Activated T-cell treated with anti-CD3 and anti-CD28 coated beads, Interleukin-2, amount 50 U/mL, for 24 hours (primary cell): Measurements from ENCODE around the gene IL1RAPL2.
"Not testable (repeated sequence)": the region's sequence is repeated elsewhere in the genome, so short reads cannot be mapped to it uniquely, and the experiment has no call there.

ENCODE experiments used
- DNase-seq: peaks from one replicate; pipeline ENCODE4 v3.0.0-alpha.2; 2020
- H3K27ac Mint-ChIP-seq: 2 replicates; pipeline ENCODE4 v1.8.0; 2020; ENCODE audit warnings: mild to moderate bottlenecking, mixed read lengths
- H3K27me3 Mint-ChIP-seq: 2 replicates; pipeline ENCODE4 v1.8.0; 2020; ENCODE audit warnings: mixed read lengths
- H3K36me3 Mint-ChIP-seq: 2 replicates; pipeline ENCODE4 v1.8.0; 2020; ENCODE audit warnings: low read depth, mixed read lengths
- H3K4me1 Mint-ChIP-seq: 2 replicates; pipeline ENCODE4 v1.8.0; 2020; ENCODE audit warnings: low read depth, mixed read lengths
- H3K4me3 Mint-ChIP-seq: 2 replicates; pipeline ENCODE4 v1.8.0; 2020; ENCODE audit warnings: mild to moderate bottlenecking, moderate library complexity, mixed read lengths
- H3K9me3 Mint-ChIP-seq: 2 replicates; pipeline ENCODE4 v1.8.0; 2020; ENCODE audit warnings: mixed read lengths

IL1RAPL2 gene

GRCh38 chrX:104972737-104973136, 406.7 kb downstream of the IL1RAPL2 start:
- DNase-seq = no peak
- Mint-ChIP-seq H3K27ac (no peak overlapping the region), H3K9me3 (no peaks in the 10 kb centered on the region), H3K4me3 (no peak overlapping the region), H3K36me3 (no peaks in the 10 kb centered on the region), H3K27me3 (peaks cover 10% of the 10 kb centered on the region), H3K4me1 (no peaks in the 10 kb centered on the region)

- H3K27ac Mint-ChIP-seq = no peak overlapping the region
- no peak overlapping the region for H3K4me3 Mint-ChIP-seq
- no peaks in the 10 kb centered on the region for H3K9me3 Mint-ChIP-seq
- H3K4me1 Mint-ChIP-seq = no peaks in the 10 kb centered on the region
- DNase-seq = no peak
- H3K27me3 Mint-ChIP-seq = peaks cover 7% of the 10 kb centered on the region
- H3K36me3 Mint-ChIP-seq = no peaks in the 10 kb centered on the region
Observed at GRCh38 chrX:104987063-104987462, 421.1 kb downstream of the IL1RAPL2 start.

GRCh38 chrX:104988038-104988437, 422.0 kb downstream of the IL1RAPL2 start:
- no peaks in the 10 kb centered on the region for H3K4me1 Mint-ChIP-seq
- no peak overlapping the region for H3K27ac Mint-ChIP-seq
- peaks cover 7% of the 10 kb centered on the region for H3K27me3 Mint-ChIP-seq
- H3K9me3 Mint-ChIP-seq = no peaks in the 10 kb centered on the region
- H3K4me3 Mint-ChIP-seq = no peak overlapping the region
- no peaks in the 10 kb centered on the region for H3K36me3 Mint-ChIP-seq
- DNase-seq = no peak

- H3K4me3 Mint-ChIP-seq = no peak overlapping the region
- no peak overlapping the region for H3K27ac Mint-ChIP-seq
Observed at GRCh38 chrX:104995546-104995945, 429.5 kb downstream of the IL1RAPL2 start.

GRCh38 chrX:105006103-105006502, 440.1 kb downstream of the IL1RAPL2 start:
- no peak for DNase-seq
- no peaks in the 10 kb centered on the region for H3K36me3 Mint-ChIP-seq

More at GRCh38 chrX:104995546-104995945, 429.5 kb downstream of the IL1RAPL2 start:
- no peaks in the 10 kb centered on the region for H3K4me1 Mint-ChIP-seq
- DNase-seq = no peak
- H3K36me3 Mint-ChIP-seq = no peaks in the 10 kb centered on the region
- no peaks in the 10 kb centered on the region for H3K9me3 Mint-ChIP-seq
- peaks cover 22% of the 10 kb centered on the region for H3K27me3 Mint-ChIP-seq

GRCh38 chrX:105006996-105007395, 441.0 kb downstream of the IL1RAPL2 start:
- no peak overlapping the region for H3K4me3 Mint-ChIP-seq
- no peak overlapping the region for H3K27ac Mint-ChIP-seq

More at GRCh38 chrX:105006103-105006502, 440.1 kb downstream of the IL1RAPL2 start:
- no peak overlapping the region for H3K4me3 Mint-ChIP-seq
- H3K27ac Mint-ChIP-seq = no peak overlapping the region
- no peaks in the 10 kb centered on the region for H3K4me1 Mint-ChIP-seq
- H3K9me3 Mint-ChIP-seq = no peaks in the 10 kb centered on the region
- peaks cover 7% of the 10 kb centered on the region for H3K27me3 Mint-ChIP-seq

GRCh38 chrX:105013719-105014118, 447.7 kb downstream of the IL1RAPL2 start:
- no peaks in the 10 kb centered on the region for H3K36me3 Mint-ChIP-seq
- H3K9me3 Mint-ChIP-seq = no peaks in the 10 kb centered on the region
- peaks cover 19% of the 10 kb centered on the region for H3K27me3 Mint-ChIP-seq
- H3K4me1 Mint-ChIP-seq = no peaks in the 10 kb centered on the region
- no peak overlapping the region for H3K4me3 Mint-ChIP-seq
- DNase-seq = no peak
- H3K27ac Mint-ChIP-seq = no peak overlapping the region

More at GRCh38 chrX:105006996-105007395, 441.0 kb downstream of the IL1RAPL2 start:
- H3K9me3 Mint-ChIP-seq = no peaks in the 10 kb centered on the region
- H3K27me3 Mint-ChIP-seq = peaks cover 7% of the 10 kb centered on the region
- no peaks in the 10 kb centered on the region for H3K4me1 Mint-ChIP-seq
- no peak for DNase-seq
- no peaks in the 10 kb centered on the region for H3K36me3 Mint-ChIP-seq

GRCh38 chrX:105017641-105018040, 451.6 kb downstream of the IL1RAPL2 start:
- Mint-ChIP-seq H3K27me3 (peaks cover 28% of the 10 kb centered on the region), H3K4me3 (no peak overlapping the region), H3K27ac (no peak overlapping the region), H3K9me3 (no peaks in the 10 kb centered on the region), H3K36me3 (no peaks in the 10 kb centered on the region), H3K4me1 (no peaks in the 10 kb centered on the region)
- no peak for DNase-seq

- Mint-ChIP-seq H3K27me3 (peaks cover 28% of the 10 kb centered on the region), H3K4me3 (no peak overlapping the region), H3K9me3 (no peaks in the 10 kb centered on the region), H3K27ac (no peak overlapping the region), H3K4me1 (no peaks in the 10 kb centered on the region), H3K36me3 (no peaks in the 10 kb centered on the region)
- no peak for DNase-seq
Observed at GRCh38 chrX:105018865-105019264, 452.9 kb downstream of the IL1RAPL2 start.

GRCh38 chrX:105028962-105029361, 463.0 kb downstream of the IL1RAPL2 start:
- H3K4me3 Mint-ChIP-seq, H3K9me3 Mint-ChIP-seq: not testable (repeated sequence)

GRCh38 chrX:105038672-105039328, 472.8 kb downstream of the IL1RAPL2 start:
- no peak for DNase-seq
- Mint-ChIP-seq H3K27ac (no peak overlapping the region), H3K27me3 (no peaks in the 10 kb centered on the region), H3K4me3 (no peak overlapping the region), H3K9me3 (no peaks in the 10 kb centered on the region), H3K36me3 (no peaks in the 10 kb centered on the region), H3K4me1 (no peaks in the 10 kb centered on the region)

More at GRCh38 chrX:105028962-105029361, 463.0 kb downstream of the IL1RAPL2 start:
- not testable (repeated sequence) for H3K4me1 Mint-ChIP-seq, H3K27ac Mint-ChIP-seq, H3K27me3 Mint-ChIP-seq, DNase-seq, H3K36me3 Mint-ChIP-seq

- Mint-ChIP-seq H3K27ac (no peak overlapping the region), H3K4me3 (no peak overlapping the region), H3K9me3 (no peaks in the 10 kb centered on the region), H3K36me3 (no peaks in the 10 kb centered on the region), H3K4me1 (no peaks in the 10 kb centered on the region), H3K27me3 (peaks cover 15% of the 10 kb centered on the region)
- no peak for DNase-seq
Observed at GRCh38 chrX:105050921-105051320, 484.9 kb downstream of the IL1RAPL2 start.

GRCh38 chrX:105051364-105051763, 485.4 kb downstream of the IL1RAPL2 start:
- H3K27ac Mint-ChIP-seq = no peak overlapping the region
- H3K27me3 Mint-ChIP-seq = peaks cover 13% of the 10 kb centered on the region
- DNase-seq = no peak
- no peaks in the 10 kb centered on the region for H3K36me3 Mint-ChIP-seq
- H3K4me1 Mint-ChIP-seq = no peaks in the 10 kb centered on the region
- no peak overlapping the region for H3K4me3 Mint-ChIP-seq
- no peaks in the 10 kb centered on the region for H3K9me3 Mint-ChIP-seq

- no peak overlapping the region for H3K4me3 Mint-ChIP-seq
- no peak for DNase-seq
- H3K27ac Mint-ChIP-seq = no peak overlapping the region
- peaks cover 10% of the 10 kb centered on the region for H3K27me3 Mint-ChIP-seq
- no peaks in the 10 kb centered on the region for H3K9me3 Mint-ChIP-seq
- no peaks in the 10 kb centered on the region for H3K4me1 Mint-ChIP-seq
- H3K36me3 Mint-ChIP-seq = no peaks in the 10 kb centered on the region
Observed at GRCh38 chrX:105052926-105053325, 486.9 kb downstream of the IL1RAPL2 start.

- peaks cover 2% of the 10 kb centered on the region for H3K9me3 Mint-ChIP-seq
- H3K4me3 Mint-ChIP-seq = no peak overlapping the region
- H3K36me3 Mint-ChIP-seq = no peaks in the 10 kb centered on the region
- H3K4me1 Mint-ChIP-seq = no peaks in the 10 kb centered on the region
- H3K27me3 Mint-ChIP-seq = peaks cover 44% of the 10 kb centered on the region
- no peak for DNase-seq
- H3K27ac Mint-ChIP-seq = no peak overlapping the region
Observed at GRCh38 chrX:105063743-105064142, 497.7 kb downstream of the IL1RAPL2 start.

- H3K4me1 Mint-ChIP-seq = no peaks in the 10 kb centered on the region
- H3K27ac Mint-ChIP-seq = no peak overlapping the region
- no peak for DNase-seq
- peaks cover 2% of the 10 kb centered on the region for H3K9me3 Mint-ChIP-seq
- H3K36me3 Mint-ChIP-seq = no peaks in the 10 kb centered on the region
- peaks cover 15% of the 10 kb centered on the region for H3K27me3 Mint-ChIP-seq
- H3K4me3 Mint-ChIP-seq = no peak overlapping the region
Observed at GRCh38 chrX:105098201-105098600, 532.2 kb downstream of the IL1RAPL2 start.
